Endothelial cell of umbilical vein (primary cell): ENCODE data around the gene PGLYRP4. TPM values are rescaled to one million over a fixed set of nuclear protein-coding genes. Genes with fewer than 3 reads are reported as not detected.

Source experiments
- BruUV-seq: library from RNA; stranded (reverse); fragments of 400-500 nt; replicated peaks from 2 replicates; lab custom pipeline; 2021; lab: Mats Ljungman, UMichigan
- CTCF ChIA-PET: fragments of 300-600, 350-600 bp; sonication (Branson Sonifier 250); formaldehyde crosslinking; loops from one replicate; lab custom pipeline; 2021; ENCODE audit warnings: antibody characterized with exemption, inconsistent platforms; lab: Charles Lee
- POLR2A ChIA-PET: fragments of 300-600, 350-600 bp; sonication (Branson Sonifier 250); formaldehyde crosslinking; loops from one replicate; lab custom pipeline; 2021; ENCODE audit warnings: antibody characterized with exemption, inconsistent platforms; lab: Charles Lee
- DNase-seq: peaks from one replicate; pipeline ENCODE4 v3.0.0-alpha.2; 2011; ENCODE audit warnings: low read depth, low spot score
- FAIRE-seq: peaks from 2 replicates; lab custom pipeline; 2011; peaks lifted over from hg19 to GRCh38; lab: Jason Lieb, UNC
- H2AFZ ChIP-seq: 2 replicates; pipeline ENCODE4 v1.6.0; 2012; ENCODE audit warnings: low read depth, low read length, control low read depth, inconsistent platforms
- H3K27ac ChIP-seq: 2 replicates; pipeline ENCODE4 v1.5.1; 2011; ENCODE audit warnings: low read depth, mild to moderate bottlenecking, control low read depth, low read length, moderate library complexity; ENCODE audit not compliant: insufficient read depth
- H3K27me3 ChIP-seq, 2 experiments: 2 replicates each; pipeline versions ENCODE4 v1.6.0 to v1.6.1; 2011; ENCODE audit warnings: low read length in 2 of 2, mixed read lengths in 1 of 2; ENCODE audit not compliant: control insufficient read depth in 2 of 2, insufficient read depth in 2 of 2
- H3K36me3 ChIP-seq, 2 experiments: 2 replicates in 1 of 2; 3 replicates in 1 of 2; pipeline ENCODE4 v1.5.1; 2011; ENCODE audit warnings: low read length in 2 of 2, mild to moderate bottlenecking in 1 of 2, moderate library complexity in 1 of 2; ENCODE audit not compliant: control insufficient read depth in 2 of 2, insufficient read depth in 2 of 2; ENCODE audit errors: extremely low read depth in 1 of 2
- H3K4me1 ChIP-seq: 3 replicates; pipeline ENCODE4 v1.5.1; 2011; ENCODE audit warnings: mild to moderate bottlenecking, low read length; ENCODE audit not compliant: control insufficient read depth, insufficient read depth; ENCODE audit errors: extremely low read depth
- H3K4me2 ChIP-seq: 2 replicates; pipeline ENCODE4 v1.6.1; 2011; ENCODE audit warnings: low read length, control low read depth, mixed read lengths; ENCODE audit not compliant: insufficient read depth
- H3K4me3 ChIP-seq, 3 experiments: fragments of 200-600 bp in 1 of 3; sonication (generic), shearing (Covaris generic) in 1 of 3; replicated peaks in 1 of 3; 2 replicates each; pipeline ENCODE4 v1.5.1; 2011 to 2016; ENCODE audit warnings: control low read depth in 3 of 3, low read length in 3 of 3, mild to moderate bottlenecking in 2 of 3, inconsistent platforms in 1 of 3, low read depth in 1 of 3, moderate library complexity in 1 of 3; ENCODE audit not compliant: insufficient read depth in 1 of 3
- H3K79me2 ChIP-seq: 2 replicates; pipeline ENCODE4 v1.6.0; 2012; ENCODE audit warnings: low read length, inconsistent platforms; ENCODE audit not compliant: control insufficient read depth, insufficient read depth
- H3K9ac ChIP-seq: replicated peaks from 2 replicates; pipeline ENCODE3; 2011; ENCODE audit warnings: low read length, control low read depth; ENCODE audit not compliant: insufficient read depth; ENCODE audit errors: extremely low read depth
- H3K9me1 ChIP-seq: replicated peaks from 3 replicates; pipeline ENCODE4 v1.6.0; 2011; ENCODE audit warnings: mild to moderate bottlenecking, low read length; ENCODE audit not compliant: control insufficient read depth, insufficient read depth; ENCODE audit errors: extremely low read depth
- H3K9me3 ChIP-seq: replicated peaks from 2 replicates; pipeline ENCODE4 v1.5.1; 2012; ENCODE audit warnings: low read length, inconsistent platforms; ENCODE audit not compliant: control insufficient read depth, insufficient read depth
- H4K20me1 ChIP-seq: replicated peaks from 2 replicates; pipeline ENCODE3; 2011; ENCODE audit warnings: mild to moderate bottlenecking, low read length; ENCODE audit not compliant: control insufficient read depth, insufficient read depth; ENCODE audit errors: extremely low read depth
- CTCF ChIP-seq, 2 donors: IDR thresholded peaks; 1 replicate in 1 of 2; 2 replicates in 1 of 2; pipeline ENCODE4 v1.5.1; 2011; ENCODE audit warnings: low read length in 2 of 2, mild to moderate bottlenecking in 2 of 2, moderate library complexity in 2 of 2, control low read depth in 1 of 2, inconsistent platforms in 1 of 2, low read depth in 1 of 2; ENCODE audit not compliant: insufficient read depth in 1 of 2; ENCODE audit errors: extremely low read depth in 1 of 2
- EZH2 ChIP-seq: IDR thresholded peaks from 2 replicates; pipeline ENCODE4 v1.6.1; 2012; ENCODE audit warnings: borderline replicate concordance, low read depth, mild to moderate bottlenecking, moderate library complexity, low read length, inconsistent platforms; ENCODE audit not compliant: severe bottlenecking
- FOS ChIP-seq: IDR thresholded peaks from 2 replicates; pipeline ENCODE4 v1.6.1; 2011; ENCODE audit warnings: mild to moderate bottlenecking, low read length, moderate library complexity, borderline replicate concordance; ENCODE audit not compliant: insufficient read depth
- GATA2 ChIP-seq: IDR thresholded peaks from 2 replicates; pipeline ENCODE4 v1.7.0; 2011; ENCODE audit warnings: low read depth, mild to moderate bottlenecking, moderate library complexity, mixed read lengths, low read length; ENCODE audit not compliant: insufficient read length, insufficient read depth
- JUN ChIP-seq: IDR thresholded peaks from 2 replicates; pipeline ENCODE4 v1.6.1; 2011; ENCODE audit warnings: borderline replicate concordance, low read depth; ENCODE audit not compliant: insufficient read length, insufficient read depth
- MYC ChIP-seq: IDR thresholded peaks from one replicate; pipeline ENCODE4 v1.6.1; 2011; ENCODE audit warnings: mild to moderate bottlenecking, low read depth, low read length
- POLR2A ChIP-seq: IDR thresholded peaks from 2 replicates; pipeline ENCODE4 v1.6.1; 2012; ENCODE audit warnings: low read depth, mild to moderate bottlenecking, control low read depth, low read length
- POLR2AphosphoS5 ChIP-seq: IDR thresholded peaks from 2 replicates; pipeline ENCODE4 v1.6.1; 2012; ENCODE audit warnings: low read depth, mild to moderate bottlenecking, control low read depth, low read length, moderate library complexity; ENCODE audit not compliant: insufficient read depth
- dilution Hi-C: fragments of 300-500 bp; cut with MboI; formaldehyde crosslinking; loops from one replicate; pipeline ENCODE4 v1.15.0; 2019; ENCODE audit warnings: low sequenced_read_pairs; ENCODE audit not compliant: extremely low pct_ligation_motif_present
- intact Hi-C: fragments of 100-400 bp; cut with micrococcal nuclease; formaldehyde crosslinking; loops from one replicate; pipeline ENCODE4 v1.10.0; 2022
- polyA plus RNA-seq, 4 experiments: library from polyadenylated mRNA; depleted of rRNA in 3 of 4; stranded (reverse) in 3 of 4; unstranded in 1 of 4; fragments of >200 nt; gene quantifications; 2 replicates each; pipeline versions ENCODE4 v1.2.1 to v1.2.3, GENCODE V29; 2011 to 2012; ENCODE audit warnings: missing spikeins in 1 of 4
- total RNA-seq: library from RNA; stranded (reverse); gene quantifications from 2 replicates; pipeline ENCODE4 v1.2.3, GENCODE V29; 2021
- TF ChIP-seq, protein P1 (sequence below): IDR thresholded peaks from 2 replicates; pipeline ENCODE4 v1.6.1; 2011; ENCODE audit not compliant: insufficient read depth, insufficient read length

Gene PGLYRP4
- total and polyA plus RNA-seq, 2 donors (not counting 3 experiments of a cell fraction or from before 2014, with no cell fraction given), result not detected

DNA sequence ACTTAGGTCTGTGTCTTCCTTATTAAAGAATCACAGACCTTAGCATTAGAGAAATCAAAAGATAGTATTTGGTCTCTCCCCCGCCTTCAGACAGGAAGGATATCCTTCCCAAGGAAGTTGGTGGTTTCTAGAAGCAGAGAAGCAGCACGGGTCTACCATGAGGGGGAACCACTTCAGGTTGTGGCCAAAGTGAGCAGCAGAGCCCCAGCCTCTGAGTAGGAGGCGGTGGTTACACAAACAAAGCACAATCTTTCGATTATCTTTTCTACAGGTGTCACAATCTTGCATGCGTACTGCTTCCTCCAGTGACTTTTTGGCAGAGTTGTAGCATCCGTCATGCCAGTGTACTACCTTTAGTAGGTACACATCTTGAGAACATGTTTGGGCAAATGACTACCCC is 8.8 kb downstream of the PGLYRP4 start:
- ChIA-PET CTCF (no interaction called here), POLR2A (no interaction called here)
- Histone ChIP-seq H3K9ac (no peak overlapping the region), H3K27ac (no peak overlapping the region), H3K4me1 (no peaks in the 10 kb centered on the region), H3K79me2 (no peaks in the 10 kb centered on the region), H3K27me3 (peaks cover 0 to 3% of the 10 kb centered on the region in 2 experiments), H3K9me1 (no peaks in the 10 kb centered on the region), H3K36me3 (no peaks in the 10 kb centered on the region), H3K4me3 (no peak overlapping the region), H2AFZ (no peak overlapping the region), H3K9me3 (no peaks in the 10 kb centered on the region), H4K20me1 (no peaks in the 10 kb centered on the region), H3K4me2 (no peak overlapping the region)
- FAIRE-seq, result no peak
- DNase-seq, result no peak
- intact Hi-C loops, result no loop called here
- BruUV-seq, result no TSS peak
- TF ChIP-seq EZH2 (no peak), FOS (no peak), CTCF (IDR thresholded peaks at IDR 0.05; ENCODE audit: extremely low read depth in 1 of 2, insufficient read depth in 1 of 2, low read depth in 1 of 2, low read length in 2 of 2) (no peak), MYC (no peak), POLR2AphosphoS5 (no peak), JUN (no peak), POLR2A (no peak), GATA2 (no peak)
- TF ChIP-seq, protein P1, sequence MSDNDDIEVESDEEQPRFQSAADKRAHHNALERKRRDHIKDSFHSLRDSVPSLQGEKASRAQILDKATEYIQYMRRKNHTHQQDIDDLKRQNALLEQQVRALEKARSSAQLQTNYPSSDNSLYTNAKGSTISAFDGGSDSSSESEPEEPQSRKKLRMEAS, result no peak
- dilution Hi-C loops, result no loop called here
